Suprapubic skin (tissue), 4 donors: ENCODE measurements around the gene CARTPT. TPM values are rescaled to one million over a fixed set of nuclear protein-coding genes. Genes with fewer than 3 reads are reported as not detected.

Source experiments
- DNase-seq, 2 donors: peaks; one replicate each; pipeline ENCODE4 v3.0.0-alpha.2; 2019; ENCODE audit warnings: low spot score in 2 of 2
- H3K27ac ChIP-seq: fragments of 200-600 bp; sonication (generic); one replicate; pipeline ENCODE4 v1.5.1; 2019
- H3K27me3 ChIP-seq: fragments of 200-600 bp; sonication (generic); one replicate; pipeline ENCODE4 v1.5.1; 2019
- H3K36me3 ChIP-seq: fragments of 200-600 bp; sonication (generic); one replicate; pipeline ENCODE4 v1.5.1; 2019
- H3K4me1 ChIP-seq: fragments of 200-600 bp; sonication (generic); one replicate; pipeline ENCODE4 v1.5.1; 2019
- H3K4me3 ChIP-seq: fragments of 200-600 bp; sonication (generic); one replicate; pipeline ENCODE4 v1.5.1; 2019; ENCODE audit warnings: mild to moderate bottlenecking
- H3K9me3 ChIP-seq: fragments of 200-600 bp; sonication (generic); one replicate; pipeline ENCODE4 v1.5.1; 2019
- CTCF ChIP-seq, 2 donors: fragments of 200-600 bp in 1 of 2; fragments of 450-650 bp in 1 of 2; sonication (generic) in 1 of 2; IDR thresholded peaks; one replicate each; pipeline ENCODE4 v1.5.1; 2016 to 2019; ENCODE audit warnings: antibody characterized with exemption in 2 of 2, mild to moderate bottlenecking in 1 of 2, moderate library complexity in 1 of 2
- EP300 ChIP-seq: sonication (generic); formaldehyde crosslinking; IDR thresholded peaks from one replicate; pipeline ENCODE4 v1.6.1; 2017; ENCODE audit warnings: antibody characterized with exemption
- POLR2A ChIP-seq, 2 donors: fragments of 450-650 bp; IDR thresholded peaks; one replicate each; pipeline ENCODE4 v1.6.1; 2017; ENCODE audit warnings: antibody characterized with exemption in 2 of 2, mild to moderate bottlenecking in 2 of 2, moderate library complexity in 2 of 2
- POLR2AphosphoS5 ChIP-seq, 3 donors: sonication (generic); formaldehyde crosslinking; IDR thresholded peaks; one replicate each; pipeline ENCODE4 v1.6.1; 2017; ENCODE audit warnings: antibody characterized with exemption in 3 of 3
- whole genome bisulfite sequencing: methylation state at CpG from one replicate; pipeline ENCODE4 v1.1.5; 2018; 5-methylcytosine and 5-hydroxymethylcytosine counted together
- total RNA-seq, 4 donors: library from RNA; depleted of rRNA; stranded (reverse); fragments of >200 nt; gene quantifications; one replicate each; pipeline ENCODE4 v1.1.0, GENCODE V29; 2016

The CARTPT gene
- total RNA-seq, 4 donors from 2014 or later, result not detected

DNA sequence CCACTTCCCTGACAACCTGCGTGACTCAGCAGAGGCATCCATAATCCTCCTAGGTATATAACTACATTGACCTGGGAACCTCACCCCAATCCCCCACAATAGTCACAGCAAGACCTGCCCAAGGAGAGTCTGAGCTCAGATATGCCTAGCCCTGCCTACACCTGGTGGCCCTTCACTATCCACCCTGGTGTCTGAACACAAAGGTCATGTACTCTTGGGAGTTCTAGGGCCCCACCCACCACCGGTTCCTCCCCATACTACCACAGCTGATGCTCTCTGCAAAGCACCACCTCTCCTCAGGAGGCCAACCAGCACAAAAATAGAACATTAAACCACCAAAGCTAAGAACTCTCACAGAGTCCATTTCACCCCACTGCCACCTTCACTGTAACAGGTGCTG is 34.8 kb upstream of the CARTPT start:
- Histone ChIP-seq H3K9me3 (no peaks in the 10 kb centered on the region), H3K4me1 (no peaks in the 10 kb centered on the region), H3K4me3 (no peak overlapping the region), H3K36me3 (no peaks in the 10 kb centered on the region), H3K27me3 (no peaks in the 10 kb centered on the region), H3K27ac (no peak overlapping the region)
- no peak for TF ChIP-seq EP300
- no peak for TF ChIP-seq POLR2AphosphoS5 (IDR thresholded peaks at IDR 0.05)
- TF ChIP-seq CTCF (IDR thresholded peaks at IDR 0.05), result no peak
- no peak for TF ChIP-seq POLR2A (IDR thresholded peaks at IDR 0.05)
- 95% methylated on average over 2 of the region's 2 CpGs for WGBS
- DNase-seq, result no peak

DNA sequence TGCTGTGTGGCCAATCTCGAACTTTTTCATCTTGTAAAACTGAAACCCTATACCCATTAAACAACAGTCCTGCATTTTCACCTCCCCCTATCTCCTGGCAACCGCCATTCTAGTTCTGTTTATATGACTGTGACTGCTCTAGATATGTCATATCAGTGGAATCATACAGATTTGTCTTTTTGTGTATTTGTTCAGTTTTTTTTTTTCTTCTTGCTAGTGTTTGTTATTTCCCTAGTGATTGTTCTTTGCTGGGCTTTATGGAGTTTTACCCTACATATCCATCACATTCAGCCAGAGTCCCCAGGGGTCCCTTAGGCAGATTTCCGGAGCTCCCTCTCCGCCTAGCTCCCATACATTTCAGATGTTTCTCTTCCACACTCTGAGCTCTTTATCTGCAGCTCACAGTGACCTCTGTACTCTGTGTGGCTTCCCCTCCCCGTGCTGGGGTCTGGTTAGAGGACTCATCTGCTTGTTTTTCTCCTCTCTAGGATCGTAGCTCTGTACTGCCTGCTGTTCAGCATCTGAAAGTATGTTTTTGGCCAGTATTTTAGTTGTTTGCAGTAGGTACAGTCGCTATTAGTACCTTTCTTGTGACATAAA is 25.1 kb upstream of the CARTPT start:
- Histone ChIP-seq H3K4me1 (no peaks in the 10 kb centered on the region), H3K27me3 (peaks cover 7% of the 10 kb centered on the region), H3K27ac (no peak overlapping the region), H3K4me3 (no peak overlapping the region), H3K36me3 (no peaks in the 10 kb centered on the region), H3K9me3 (no peaks in the 10 kb centered on the region)
- no peak for TF ChIP-seq POLR2AphosphoS5 (IDR thresholded peaks at IDR 0.05)
- no peak for TF ChIP-seq CTCF (IDR thresholded peaks at IDR 0.05)
- TF ChIP-seq POLR2A (IDR thresholded peaks at IDR 0.05), result no peak
- TF ChIP-seq EP300, result no peak
- WGBS, result 58% methylated on average over 7 of the region's 7 CpGs
- DNase-seq, result no peak

DNA sequence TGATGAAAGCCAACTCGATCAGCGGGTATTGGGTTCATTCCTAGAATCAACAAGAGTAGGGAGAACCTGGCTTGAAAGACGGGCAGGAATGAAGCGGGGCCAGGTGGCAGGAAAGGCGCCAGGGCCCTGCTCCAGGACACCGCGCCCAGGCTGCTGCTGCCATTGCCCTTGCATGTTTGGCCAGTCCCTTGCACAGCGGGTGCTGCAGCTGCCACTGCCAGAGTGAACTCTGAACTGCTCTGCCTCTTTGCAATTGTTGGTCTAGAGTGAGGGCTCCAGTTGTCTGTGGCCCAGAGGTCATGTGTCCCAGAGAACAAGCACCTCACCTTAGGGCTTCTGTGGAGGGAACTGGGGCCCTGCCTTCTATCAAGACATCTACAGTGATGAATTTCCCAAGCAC is 24.0 kb upstream of the CARTPT start:
- no peak for DNase-seq
- 75% methylated on average over 8 of the region's 8 CpGs for WGBS
- Histone ChIP-seq H3K36me3 (no peaks in the 10 kb centered on the region), H3K9me3 (no peaks in the 10 kb centered on the region), H3K4me3 (no peak overlapping the region), H3K27ac (no peak overlapping the region), H3K4me1 (no peaks in the 10 kb centered on the region), H3K27me3 (peaks cover 7% of the 10 kb centered on the region)
- no peak for TF ChIP-seq POLR2AphosphoS5 (IDR thresholded peaks at IDR 0.05)
- no peak for TF ChIP-seq CTCF (IDR thresholded peaks at IDR 0.05)
- no peak for TF ChIP-seq EP300
- TF ChIP-seq POLR2A (IDR thresholded peaks at IDR 0.05), result no peak

DNA sequence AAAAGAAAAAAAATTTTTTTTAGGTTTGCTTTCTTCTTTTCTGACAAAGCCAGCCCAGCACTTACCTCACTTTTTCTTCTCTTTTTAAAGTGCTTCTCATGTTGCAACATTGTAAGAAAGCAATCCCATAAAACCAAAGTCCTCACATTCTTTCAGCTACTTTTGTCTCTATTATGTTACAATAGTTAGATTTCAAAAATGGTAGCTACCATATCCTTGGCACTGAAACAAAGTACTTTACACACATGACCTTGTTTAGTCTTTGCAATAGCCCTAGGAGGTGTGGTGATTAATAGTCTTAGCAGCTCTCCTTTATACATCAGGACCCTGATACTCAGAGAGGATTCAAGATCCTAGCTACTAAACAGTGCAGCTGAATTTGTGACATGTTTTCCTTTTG is 23.5 kb upstream of the CARTPT start:
- TF ChIP-seq EP300 (no peak), CTCF (IDR thresholded peaks at IDR 0.05) (no peak), POLR2A (IDR thresholded peaks at IDR 0.05) (no peak), POLR2AphosphoS5 (IDR thresholded peaks at IDR 0.05) (no peak)
- no peak overlapping the region for H3K27ac ChIP-seq
- H3K4me1 ChIP-seq, result no peaks in the 10 kb centered on the region
- H3K27me3 ChIP-seq, result peaks cover 7% of the 10 kb centered on the region
- no peaks in the 10 kb centered on the region for H3K36me3 ChIP-seq
- H3K4me3 ChIP-seq, result no peak overlapping the region
- DNase-seq, result no peak
- H3K9me3 ChIP-seq, result no peaks in the 10 kb centered on the region

- Histone ChIP-seq H3K36me3 (no peaks in the 10 kb centered on the region), H3K27me3 (peaks cover 7% of the 10 kb centered on the region), H3K27ac (no peak overlapping the region), H3K4me3 (no peak overlapping the region), H3K4me1 (no peaks in the 10 kb centered on the region), H3K9me3 (no peaks in the 10 kb centered on the region)
- DNase-seq, result no peak
- no peak for TF ChIP-seq POLR2AphosphoS5 (IDR thresholded peaks at IDR 0.05)
- no peak for TF ChIP-seq POLR2A (IDR thresholded peaks at IDR 0.05)
- no peak for TF ChIP-seq CTCF (IDR thresholded peaks at IDR 0.05)
- no peak for TF ChIP-seq EP300
- WGBS, result 71% methylated on average over 14 of the region's 14 CpGs
These were observed 21.1 kb upstream of the CARTPT start for GRCh38 chr5:71697967-71698366.
